Activated B cell treated with CpG ODN at 0.5 μM for 24 hours (primary cell): ENCODE results near the gene MRPL34. TPM values are rescaled to one million over a fixed set of nuclear protein-coding genes. Genes with fewer than 3 reads are reported as not detected.

Experiments
- ATAC-seq: fragments of 200-7000 bp; cut with Tn5 transposase; one replicate; pipeline ENCODE4 v1.10.0; 2021; ENCODE audit warnings: low read depth, mild to moderate bottlenecking, moderate library complexity
- CTCF ChIA-PET: fragments of 350-600 bp; sonication (Branson Sonifier 250); formaldehyde crosslinking; loops from one replicate; lab custom pipeline; 2021; ENCODE audit warnings: antibody characterized with exemption; lab: Charles Lee
- POLR2A ChIA-PET: fragments of 350-600 bp; sonication (Branson Sonifier 250); formaldehyde crosslinking; loops from one replicate; lab custom pipeline; 2021; ENCODE audit warnings: antibody characterized with exemption; lab: Charles Lee
- DNase-seq: peaks from one replicate; pipeline ENCODE4 v3.0.0; 2022
- H3K27ac Mint-ChIP-seq: one replicate; pipeline ENCODE4 v1.8.0; 2020; ENCODE audit warnings: mixed read lengths
- H3K27me3 Mint-ChIP-seq: one replicate; pipeline ENCODE4 v1.8.0; 2021; ENCODE audit warnings: mixed read lengths
- H3K36me3 Mint-ChIP-seq: one replicate; pipeline ENCODE4 v1.8.0; 2021; ENCODE audit warnings: low read depth, mixed read lengths
- H3K4me1 Mint-ChIP-seq: one replicate; pipeline ENCODE4 v1.8.0; 2021; ENCODE audit warnings: mixed read lengths
- H3K4me3 Mint-ChIP-seq: one replicate; pipeline ENCODE4 v1.8.0; 2020; ENCODE audit warnings: mild to moderate bottlenecking, mixed read lengths
- H3K9me3 Mint-ChIP-seq: one replicate; pipeline ENCODE4 v1.8.0; 2020; ENCODE audit warnings: mixed read lengths
- intact Hi-C: fragments of 100-400 bp; cut with micrococcal nuclease; formaldehyde crosslinking; loops from one replicate; pipeline ENCODE4 v1.15.1; 2024
- total RNA-seq: library from RNA; stranded (reverse); gene quantifications from 2 replicates; pipeline ENCODE4 v1.2.3, GENCODE V29; 2022
- TF ChIP-seq, protein P1 (sequence below): fragments of 200-600 bp; IDR thresholded peaks from one replicate; pipeline ENCODE4 v1.8.0; 2022; ENCODE audit warnings: antibody characterized with exemption, mild to moderate bottlenecking

Gene MRPL34
- total RNA-seq, 1 donor from 2014 or later: 38.2 TPM

DNA sequence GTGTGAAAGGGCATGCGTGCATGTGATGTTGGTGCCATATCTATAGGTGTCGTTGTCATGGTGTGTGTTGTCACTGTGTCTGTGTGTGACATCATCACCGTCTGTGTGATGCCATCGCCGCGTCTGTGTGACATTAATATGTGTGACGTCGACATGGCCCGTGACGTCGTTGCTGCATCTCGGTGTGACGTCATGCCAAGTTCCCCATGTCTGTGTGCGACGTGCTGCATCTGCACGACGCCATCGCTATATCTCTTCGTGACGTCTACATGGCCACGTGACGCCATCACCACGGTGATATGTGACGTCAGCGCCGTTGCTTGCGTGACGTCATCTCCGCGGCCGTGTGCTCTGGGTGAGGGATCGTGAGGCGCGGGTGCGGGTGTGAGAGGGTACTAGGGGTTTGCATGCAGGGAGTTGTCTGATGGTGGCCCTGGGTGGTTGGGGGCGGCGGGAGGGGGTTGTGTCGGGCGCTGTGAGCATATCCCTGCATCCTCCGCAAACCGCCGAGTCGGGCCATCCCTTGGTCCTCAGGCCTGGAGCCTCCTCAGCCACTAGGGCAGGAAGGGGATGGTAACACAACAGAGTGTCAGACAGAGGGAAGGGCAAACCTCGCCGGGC, 46.3 kb downstream of the MRPL34 start:
- DNase-seq (no peak), ATAC-seq (no peak)
- ChIA-PET CTCF (no interaction called here), POLR2A (no interaction called here)
- peaks cover 29% of the 10 kb centered on the region for H3K27me3 Mint-ChIP-seq
- no peak overlapping the region for H3K4me3 Mint-ChIP-seq
- H3K9me3 Mint-ChIP-seq: no peaks in the 10 kb centered on the region
- no peak overlapping the region for H3K27ac Mint-ChIP-seq
- TF ChIP-seq, protein P1, sequence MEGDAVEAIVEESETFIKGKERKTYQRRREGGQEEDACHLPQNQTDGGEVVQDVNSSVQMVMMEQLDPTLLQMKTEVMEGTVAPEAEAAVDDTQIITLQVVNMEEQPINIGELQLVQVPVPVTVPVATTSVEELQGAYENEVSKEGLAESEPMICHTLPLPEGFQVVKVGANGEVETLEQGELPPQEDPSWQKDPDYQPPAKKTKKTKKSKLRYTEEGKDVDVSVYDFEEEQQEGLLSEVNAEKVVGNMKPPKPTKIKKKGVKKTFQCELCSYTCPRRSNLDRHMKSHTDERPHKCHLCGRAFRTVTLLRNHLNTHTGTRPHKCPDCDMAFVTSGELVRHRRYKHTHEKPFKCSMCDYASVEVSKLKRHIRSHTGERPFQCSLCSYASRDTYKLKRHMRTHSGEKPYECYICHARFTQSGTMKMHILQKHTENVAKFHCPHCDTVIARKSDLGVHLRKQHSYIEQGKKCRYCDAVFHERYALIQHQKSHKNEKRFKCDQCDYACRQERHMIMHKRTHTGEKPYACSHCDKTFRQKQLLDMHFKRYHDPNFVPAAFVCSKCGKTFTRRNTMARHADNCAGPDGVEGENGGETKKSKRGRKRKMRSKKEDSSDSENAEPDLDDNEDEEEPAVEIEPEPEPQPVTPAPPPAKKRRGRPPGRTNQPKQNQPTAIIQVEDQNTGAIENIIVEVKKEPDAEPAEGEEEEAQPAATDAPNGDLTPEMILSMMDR: no peak
- intact Hi-C loops: no loop called here
- no peaks in the 10 kb centered on the region for H3K4me1 Mint-ChIP-seq
- H3K36me3 Mint-ChIP-seq: no peaks in the 10 kb centered on the region

DNA sequence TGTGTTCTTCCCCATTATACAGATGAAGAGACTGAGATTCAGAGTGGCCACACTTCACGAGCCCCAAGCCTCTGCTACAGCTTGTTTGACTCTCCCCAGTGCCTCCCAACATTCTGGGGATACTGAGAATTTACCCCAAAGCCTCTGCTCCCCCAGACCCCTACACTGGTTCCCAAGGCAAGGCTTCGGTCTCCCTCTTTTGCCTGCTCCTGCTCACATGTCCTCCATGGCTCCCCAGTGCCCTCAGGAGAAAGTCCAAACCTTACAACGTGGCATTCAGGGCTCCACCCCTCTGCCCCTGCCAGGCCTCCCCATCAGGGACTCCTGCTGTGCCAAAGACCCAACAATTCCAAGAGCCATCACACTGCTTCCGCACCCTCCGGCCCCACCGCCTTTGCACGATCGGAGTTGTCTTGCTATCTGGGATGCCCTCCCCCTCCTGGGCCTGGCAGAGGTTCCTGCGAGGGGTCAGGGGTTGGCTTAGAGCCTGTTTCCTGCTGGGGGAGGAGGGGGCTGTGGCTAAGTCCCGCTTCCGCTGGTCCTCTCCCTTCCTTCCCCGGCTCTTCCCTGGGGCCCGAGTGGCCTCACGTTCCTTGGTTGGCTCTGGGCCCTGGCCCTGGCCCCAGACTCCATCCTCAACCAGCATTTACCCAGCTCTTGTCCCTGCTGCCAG, 47.1 kb downstream of the MRPL34 start:
- CTCF ChIA-PET: interaction anchor here (1.6 kb wide), 1 partner anchor 33 kb away, joined by 5 read pairs; no protein-coding TSS in a partner anchor
- ATAC-seq: no peak
- POLR2A ChIA-PET: no interaction called here
- no peak for DNase-seq
- Mint-ChIP-seq H3K4me1 (no peaks in the 10 kb centered on the region), H3K27ac (no peak overlapping the region), H3K4me3 (no peak overlapping the region), H3K36me3 (no peaks in the 10 kb centered on the region), H3K9me3 (no peaks in the 10 kb centered on the region), H3K27me3 (peaks cover 27% of the 10 kb centered on the region)
- TF ChIP-seq, protein P1: no peak
- intact Hi-C loops: no loop called here

DNA sequence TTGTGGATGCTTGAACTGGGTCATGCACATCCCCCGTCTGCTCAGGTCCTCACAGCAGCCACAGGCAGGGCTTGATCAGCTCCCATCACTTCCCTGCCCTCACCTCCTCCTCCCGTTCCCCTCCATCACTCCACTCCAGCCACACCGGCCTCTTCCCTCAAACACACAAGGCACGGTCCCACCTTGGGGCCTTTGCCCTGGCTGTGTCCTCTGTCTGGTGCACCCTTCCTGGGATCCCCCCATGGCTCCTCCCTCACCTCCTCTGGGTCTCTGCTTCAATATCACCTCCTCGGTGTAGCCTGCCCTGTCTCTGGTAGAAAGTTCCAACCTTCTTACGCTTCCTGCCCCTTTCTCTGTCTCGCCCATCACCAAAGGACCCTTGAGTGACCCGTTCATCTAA, 47.7 kb downstream of the MRPL34 start:
- TF ChIP-seq, protein P1: no peak
- H3K9me3 Mint-ChIP-seq: no peaks in the 10 kb centered on the region
- ChIA-PET POLR2A (no interaction called here), CTCF (interaction anchor here (1.6 kb wide), 1 partner anchor 33 kb away, joined by 5 read pairs; no protein-coding TSS in a partner anchor)
- H3K4me3 Mint-ChIP-seq: no peak overlapping the region
- H3K36me3 Mint-ChIP-seq: no peaks in the 10 kb centered on the region
- intact Hi-C loops: no loop called here
- ATAC-seq (no peak), DNase-seq (no peak)
- no peaks in the 10 kb centered on the region for H3K4me1 Mint-ChIP-seq
- H3K27ac Mint-ChIP-seq: no peak overlapping the region
- H3K27me3 Mint-ChIP-seq: peaks cover 24% of the 10 kb centered on the region

Other genes with a start within 250 kb of the MRPL34 start
- 15.8 and 17.8 TPM in 2 replicates for gene HAUS8, start 230.4 kb upstream of the MRPL34 start, total RNA-seq
- 217 and 239 TPM in 2 replicates for gene MYO9B, start 230.1 kb upstream of the MRPL34 start, total RNA-seq
- gene USE1, start 90.5 kb upstream of the MRPL34 start, total RNA-seq: 41.9 and 43.4 TPM in 2 replicates
- 22.4 and 25.8 TPM in 2 replicates for gene OCEL1, start 79.6 kb upstream of the MRPL34 start, total RNA-seq
- gene NR2F6, start 60.0 kb upstream of the MRPL34 start, total RNA-seq: 4.3 and 4.6 TPM in 2 replicates
- 0.42 and 0.44 TPM in 2 replicates for gene USHBP1, start 41.1 kb upstream of the MRPL34 start, total RNA-seq
- 121 and 135 TPM in 2 replicates for gene BABAM1, start 38.4 kb upstream of the MRPL34 start, total RNA-seq
- gene ANKLE1, start 24.0 kb upstream of the MRPL34 start, total RNA-seq: 7.9 and 9.1 TPM in 2 replicates
- gene ABHD8, start 2.4 kb upstream of the MRPL34 start, total RNA-seq: 5.4 and 6.6 TPM in 2 replicates
- gene DDA1, start 3.7 kb downstream of the MRPL34 start, total RNA-seq: 31.1 and 31.7 TPM in 2 replicates
- 2.1 and 2.2 TPM in 2 replicates for gene ANO8, start 29.0 kb downstream of the MRPL34 start, total RNA-seq
- 32.4 and 40.2 TPM in 2 replicates for gene GTPBP3, start 31.7 kb downstream of the MRPL34 start, total RNA-seq
- gene PLVAP, start 71.5 kb downstream of the MRPL34 start, total RNA-seq: 0.84 TPM in 1 of 2 replicates, not detected in the other
- gene CCDC194, start 88.3 kb downstream of the MRPL34 start, total RNA-seq: 1.7 and 3.9 TPM in 2 replicates
- gene BST2, start 99.8 kb downstream of the MRPL34 start, total RNA-seq: 120 and 121 TPM in 2 replicates
- gene MVB12A, start 114.2 kb downstream of the MRPL34 start, total RNA-seq: 22.8 and 23.3 TPM in 2 replicates
- not detected in 2 replicates for gene TMEM221, start 142.8 kb downstream of the MRPL34 start, total RNA-seq
- gene NXNL1, start 155.1 kb downstream of the MRPL34 start, total RNA-seq: not detected in 2 replicates
- gene SLC27A1, start 164.7 kb downstream of the MRPL34 start, total RNA-seq: 4.3 and 4.6 TPM in 2 replicates
- 107 and 111 TPM in 2 replicates for gene PGLS, start 205.8 kb downstream of the MRPL34 start, total RNA-seq
- 69.2 and 80.3 TPM in 2 replicates for gene COLGALT1, start 249.8 kb downstream of the MRPL34 start, total RNA-seq